Nephron progenitor cell (in vitro differentiated cells): ENCODE data around the gene GLI2.

ENCODE experiments used
- DNase-seq: peaks from one replicate; pipeline ENCODE4 v3.0.0; 2021
- H3K27ac Mint-ChIP-seq: 2 replicates; pipeline ENCODE4 v1.8.0; 2021; ENCODE audit warnings: mild to moderate bottlenecking, moderate library complexity, mixed read lengths
- H3K27me3 Mint-ChIP-seq: 2 replicates; pipeline ENCODE4 v1.8.0; 2021; ENCODE audit warnings: mild to moderate bottlenecking, low read depth, mixed read lengths; ENCODE audit not compliant: poor library complexity
- H3K36me3 Mint-ChIP-seq: 2 replicates; pipeline ENCODE4 v1.8.0; 2021; ENCODE audit warnings: low read depth, mixed read lengths
- H3K4me1 Mint-ChIP-seq: 2 replicates; pipeline ENCODE4 v1.8.0; 2021; ENCODE audit warnings: mixed read lengths
- H3K4me3 Mint-ChIP-seq: 2 replicates; pipeline ENCODE4 v1.8.0; 2021; ENCODE audit warnings: mild to moderate bottlenecking, moderate library complexity, mixed read lengths
- H3K9me3 Mint-ChIP-seq: 2 replicates; pipeline ENCODE4 v1.8.0; 2021; ENCODE audit warnings: mild to moderate bottlenecking, moderate library complexity, mixed read lengths
- CTCF ChIP-seq: fragments of 200-600 bp; sonication (generic); IDR thresholded peaks from 2 replicates; pipeline ENCODE4 v1.5.0; 2021; ENCODE audit warnings: antibody characterized with exemption

Gene GLI2

GRCh38 chr2:120740375-120740764, 4.7 kb downstream of the GLI2 start:
- peaks cover 10% of the 10 kb centered on the region for H3K27me3 Mint-ChIP-seq
- H3K4me1 Mint-ChIP-seq = peaks cover 70% of the 10 kb centered on the region
- no peaks in the 10 kb centered on the region for H3K36me3 Mint-ChIP-seq
- no peak for DNase-seq
- peak overlapping the region; percentile 81 for H3K4me3 Mint-ChIP-seq
- peak overlapping the region; percentile 38 for H3K27ac Mint-ChIP-seq
- TF ChIP-seq CTCF = no peak
- no peaks in the 10 kb centered on the region for H3K9me3 Mint-ChIP-seq

- H3K27ac Mint-ChIP-seq = peak overlapping the region; percentile 92
- peaks cover 76% of the 10 kb centered on the region for H3K4me1 Mint-ChIP-seq
- DNase-seq = peak; percentile 73
- peak overlapping the region; percentile 81 for H3K4me3 Mint-ChIP-seq
- no peaks in the 10 kb centered on the region for H3K36me3 Mint-ChIP-seq
- TF ChIP-seq CTCF = no peak
- no peaks in the 10 kb centered on the region for H3K9me3 Mint-ChIP-seq
- peaks cover 10% of the 10 kb centered on the region for H3K27me3 Mint-ChIP-seq
These were observed 5.3 kb downstream of the GLI2 start for GRCh38 chr2:120740765-120741524.

GRCh38 chr2:120741571-120742561, 6.2 kb downstream of the GLI2 start:
- Mint-ChIP-seq H3K36me3 (no peaks in the 10 kb centered on the region), H3K27ac (peak overlapping the region; percentile 92), H3K4me1 (peaks cover 85% of the 10 kb centered on the region), H3K27me3 (peaks cover 10% of the 10 kb centered on the region), H3K4me3 (peak overlapping the region; percentile 81), H3K9me3 (no peaks in the 10 kb centered on the region)
- no peak for TF ChIP-seq CTCF
- DNase-seq = peak; percentile 70

- Mint-ChIP-seq H3K36me3 (no peaks in the 10 kb centered on the region), H3K27me3 (peaks cover 13% of the 10 kb centered on the region), H3K27ac (no peak overlapping the region), H3K9me3 (no peaks in the 10 kb centered on the region), H3K4me1 (peaks cover 74% of the 10 kb centered on the region), H3K4me3 (no peak overlapping the region)
- DNase-seq = no peak
- no peak for TF ChIP-seq CTCF
These were observed 8.0 kb downstream of the GLI2 start for GRCh38 chr2:120743657-120744056.

- H3K27me3 Mint-ChIP-seq = peaks cover 17% of the 10 kb centered on the region
- H3K4me1 Mint-ChIP-seq = peaks cover 74% of the 10 kb centered on the region
These were observed 9.1 kb downstream of the GLI2 start for GRCh38 chr2:120744817-120745216.

More at GRCh38 chr2:120744817-120745216, 9.1 kb downstream of the GLI2 start:
- no peak for DNase-seq
- Mint-ChIP-seq H3K27ac (no peak overlapping the region), H3K4me3 (no peak overlapping the region), H3K36me3 (no peaks in the 10 kb centered on the region), H3K9me3 (no peaks in the 10 kb centered on the region)
- TF ChIP-seq CTCF = no peak
